GM10847 (cell line): ENCODE measurements around the gene NOD2.

ENCODE experiments used
- POLR2A ChIP-seq: IDR thresholded peaks from 2 replicates; pipeline ENCODE4 v1.6.1; 2011; ENCODE audit not compliant: insufficient read length; ENCODE audit errors: extremely low read depth

Gene NOD2

GRCh38 chr16:50695017-50696000, 1.9 kb downstream of the NOD2 start:
- no peak for TF ChIP-seq POLR2A

- TF ChIP-seq POLR2A, result no peak
Measured at GRCh38 chr16:50696126-50696525, 2.7 kb downstream of the NOD2 start.

- no peak for TF ChIP-seq POLR2A
Measured at GRCh38 chr16:50696575-50697420, 3.4 kb downstream of the NOD2 start.

- TF ChIP-seq POLR2A, result no peak
Measured at GRCh38 chr16:50697421-50697715, 4.0 kb downstream of the NOD2 start.

- no peak for TF ChIP-seq POLR2A
Measured at GRCh38 chr16:50697881-50698767, 4.7 kb downstream of the NOD2 start.

GRCh38 chr16:50699326-50700159, 6.1 kb downstream of the NOD2 start:
- no peak for TF ChIP-seq POLR2A

- TF ChIP-seq POLR2A, result no peak
Measured at GRCh38 chr16:50702725-50703124, 9.3 kb downstream of the NOD2 start.

GRCh38 chr16:50704245-50704644, 10.8 kb downstream of the NOD2 start:
- no peak for TF ChIP-seq POLR2A

GRCh38 chr16:50705436-50706110, 12.2 kb downstream of the NOD2 start:
- TF ChIP-seq POLR2A, result no peak

- TF ChIP-seq POLR2A, result no peak
Measured at GRCh38 chr16:50706250-50706649, 12.8 kb downstream of the NOD2 start.

GRCh38 chr16:50708373-50709060, 15.1 kb downstream of the NOD2 start:
- TF ChIP-seq POLR2A, result no peak

- no peak for TF ChIP-seq POLR2A
Measured at GRCh38 chr16:50709061-50709684, 15.8 kb downstream of the NOD2 start.

GRCh38 chr16:50709980-50710379, 16.6 kb downstream of the NOD2 start:
- TF ChIP-seq POLR2A, result no peak
